ENCODE data around the gene CERK. TPM values are rescaled to one million over a fixed set of nuclear protein-coding genes. Genes with fewer than 3 reads are reported as not detected.

CERK gene
- total RNA-seq, 1 experiment from 2014 or later, result 30.9 TPM

DNA sequence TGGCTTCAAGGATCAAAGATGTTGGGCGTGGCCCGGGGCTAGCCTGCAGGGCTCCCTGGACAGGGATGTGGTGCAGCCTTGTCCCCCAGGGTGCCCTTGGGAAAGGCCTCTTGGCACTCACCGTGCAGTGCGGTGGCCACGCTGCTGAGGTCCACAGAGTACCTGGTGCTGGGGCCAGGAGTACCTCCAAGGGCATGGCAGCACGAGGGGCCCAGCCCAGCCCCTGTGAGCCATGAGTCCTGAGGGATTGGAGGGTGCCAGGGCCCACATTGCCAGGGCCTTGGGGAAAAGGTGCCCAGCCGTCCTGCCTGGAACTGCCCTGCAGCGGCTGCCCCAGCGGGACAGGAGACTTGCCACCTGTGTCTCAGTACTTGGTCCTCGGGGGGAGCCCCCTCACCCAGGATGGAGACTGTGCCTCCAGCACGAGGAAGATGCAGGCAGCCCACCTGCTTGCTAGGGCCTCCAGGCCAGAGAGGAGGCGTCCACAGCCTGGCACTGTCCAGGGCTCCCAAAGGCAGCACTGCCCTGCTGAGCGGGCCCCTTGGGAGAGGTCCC is 73.7 kb downstream of the CERK start:
- Histone ChIP-seq H3K9me3 (ENCODE audit: control insufficient read depth, insufficient read depth, low read depth, low read length) (no peaks in the 10 kb centered on the region), H3K27me3 (ENCODE audit: control insufficient read depth, insufficient read depth, low read length) (no peaks in the 10 kb centered on the region), H3K4me3 (ENCODE audit: low read depth in 2 of 2, low read length in 2 of 2) (no peak overlapping the region), H3K36me3 (ENCODE audit: control insufficient read depth, insufficient read depth, low read length) (no peaks in the 10 kb centered on the region), H3K27ac (ENCODE audit: low read length) (no peak overlapping the region), H3K4me1 (ENCODE audit: control insufficient read depth, insufficient read depth, low read length) (no peaks in the 10 kb centered on the region)
- DNase-seq (ENCODE audit: low read depth, low spot score) (no peak), ATAC-seq (no peak)
- no TSS peak for BruUV-seq (replicated peaks)
- POLR2A ChIA-PET, result no interaction called here
- TF ChIP-seq SIN3A (IDR thresholded peaks at IDR 0.05; ENCODE audit: borderline replicate concordance, insufficient read depth, low read depth, low read length) (no peak), REST (IDR thresholded peaks at IDR 0.05; ENCODE audit: insufficient read depth in 1 of 2, low read depth in 2 of 2, low read length in 1 of 2) (no peak), POLR2AphosphoS5 (IDR thresholded peaks at IDR 0.05; ENCODE audit: low read depth, low read length) (no peak), TCF7L2 (IDR thresholded peaks at IDR 0.05; ENCODE audit: low read depth, low read length) (no peak)
- TF ChIP-seq, protein P1, sequence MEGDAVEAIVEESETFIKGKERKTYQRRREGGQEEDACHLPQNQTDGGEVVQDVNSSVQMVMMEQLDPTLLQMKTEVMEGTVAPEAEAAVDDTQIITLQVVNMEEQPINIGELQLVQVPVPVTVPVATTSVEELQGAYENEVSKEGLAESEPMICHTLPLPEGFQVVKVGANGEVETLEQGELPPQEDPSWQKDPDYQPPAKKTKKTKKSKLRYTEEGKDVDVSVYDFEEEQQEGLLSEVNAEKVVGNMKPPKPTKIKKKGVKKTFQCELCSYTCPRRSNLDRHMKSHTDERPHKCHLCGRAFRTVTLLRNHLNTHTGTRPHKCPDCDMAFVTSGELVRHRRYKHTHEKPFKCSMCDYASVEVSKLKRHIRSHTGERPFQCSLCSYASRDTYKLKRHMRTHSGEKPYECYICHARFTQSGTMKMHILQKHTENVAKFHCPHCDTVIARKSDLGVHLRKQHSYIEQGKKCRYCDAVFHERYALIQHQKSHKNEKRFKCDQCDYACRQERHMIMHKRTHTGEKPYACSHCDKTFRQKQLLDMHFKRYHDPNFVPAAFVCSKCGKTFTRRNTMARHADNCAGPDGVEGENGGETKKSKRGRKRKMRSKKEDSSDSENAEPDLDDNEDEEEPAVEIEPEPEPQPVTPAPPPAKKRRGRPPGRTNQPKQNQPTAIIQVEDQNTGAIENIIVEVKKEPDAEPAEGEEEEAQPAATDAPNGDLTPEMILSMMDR (IDR thresholded peaks at IDR 0.05), result no peak
- intact Hi-C loops (cut with micrococcal nuclease; ENCODE audit: unreplicated experiment), result no loop called here
- CTCF ChIA-PET, result no interaction called here
- in situ Hi-C loops (cut with HindIII; ENCODE audit: low pct_unique_long_range_greater_than_20kb, low sequenced_read_pairs), result no loop called here

DNA sequence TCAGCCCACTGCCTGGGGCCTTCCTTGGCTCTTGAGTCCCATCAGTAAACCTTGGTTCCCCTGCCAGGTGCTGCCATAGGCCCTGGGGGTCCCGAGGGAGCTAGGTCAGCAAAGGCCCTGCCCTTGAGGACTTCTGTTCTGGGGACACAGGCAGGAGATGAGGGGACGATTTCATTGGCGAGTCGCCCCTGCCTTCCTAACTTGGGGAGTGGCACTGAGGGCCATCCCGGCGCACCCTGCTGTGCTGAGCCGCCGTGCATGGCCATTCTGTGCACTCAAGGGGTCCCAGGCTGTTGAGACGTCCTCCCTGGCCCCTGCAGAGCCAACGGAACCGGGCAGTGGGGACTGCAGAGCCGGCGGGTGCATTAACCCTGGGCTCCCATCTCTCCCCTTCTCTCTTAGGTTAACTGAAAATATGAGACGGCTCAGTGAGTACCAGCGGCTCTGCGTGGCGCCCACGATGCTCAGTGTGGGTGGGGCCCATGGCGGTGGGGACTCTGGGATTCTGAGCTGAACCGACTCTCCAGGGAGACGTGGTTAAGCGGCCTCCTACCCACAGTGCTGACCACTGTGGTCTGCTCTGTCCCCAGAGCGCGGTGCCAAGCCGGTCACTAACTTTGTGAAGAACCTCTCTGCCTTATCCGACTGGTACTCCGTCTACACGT is 74.5 kb downstream of the CERK start:
- no peak overlapping the region for H3K27ac ChIP-seq (ENCODE audit: low read length)
- CTCF ChIA-PET, result no interaction called here
- ATAC-seq, result no peak
- in situ Hi-C loops (cut with HindIII; ENCODE audit: low pct_unique_long_range_greater_than_20kb, low sequenced_read_pairs) (no loop called here), intact Hi-C loops (cut with micrococcal nuclease; ENCODE audit: unreplicated experiment) (no loop called here)
- H3K4me3 ChIP-seq (ENCODE audit: low read depth in 2 of 2, low read length in 2 of 2), result no peak overlapping the region
- POLR2A ChIA-PET, result no interaction called here
- TF ChIP-seq POLR2AphosphoS5 (IDR thresholded peaks at IDR 0.05; ENCODE audit: low read depth, low read length), result no peak
- H3K36me3 ChIP-seq (ENCODE audit: control insufficient read depth, insufficient read depth, low read length), result no peaks in the 10 kb centered on the region
- no peaks in the 10 kb centered on the region for H3K9me3 ChIP-seq (ENCODE audit: control insufficient read depth, insufficient read depth, low read depth, low read length)
- H3K4me1 ChIP-seq (ENCODE audit: control insufficient read depth, insufficient read depth, low read length), result no peaks in the 10 kb centered on the region
- H3K27me3 ChIP-seq (ENCODE audit: control insufficient read depth, insufficient read depth, low read length), result no peaks in the 10 kb centered on the region
- no TSS peak for BruUV-seq (replicated peaks)
- DNase-seq (ENCODE audit: low read depth, low spot score), result no peak

GRCh38 chr22:46663001-46663400 is 75.1 kb downstream of the CERK start:
- Histone ChIP-seq H3K36me3 (ENCODE audit: control insufficient read depth, insufficient read depth, low read length) (no peaks in the 10 kb centered on the region), H3K4me3 (ENCODE audit: low read depth in 2 of 2, low read length in 2 of 2) (no peak overlapping the region), H3K9me3 (ENCODE audit: control insufficient read depth, insufficient read depth, low read depth, low read length) (no peaks in the 10 kb centered on the region), H3K27ac (ENCODE audit: low read length) (no peak overlapping the region), H3K4me1 (ENCODE audit: control insufficient read depth, insufficient read depth, low read length) (no peaks in the 10 kb centered on the region), H3K27me3 (ENCODE audit: control insufficient read depth, insufficient read depth, low read length) (no peaks in the 10 kb centered on the region)
- CTCF ChIA-PET, result no interaction called here
- no TSS peak for BruUV-seq (replicated peaks)
- DNase-seq (ENCODE audit: low read depth, low spot score) (no peak), ATAC-seq (no peak)
- POLR2A ChIA-PET, result no interaction called here
- intact Hi-C loops (cut with micrococcal nuclease; ENCODE audit: unreplicated experiment), result no loop called here
- no peak for TF ChIP-seq SIN3A (IDR thresholded peaks at IDR 0.05; ENCODE audit: borderline replicate concordance, insufficient read depth, low read depth, low read length)
- TF ChIP-seq REST (IDR thresholded peaks at IDR 0.05; ENCODE audit: insufficient read depth in 1 of 2, low read depth in 2 of 2, low read length in 1 of 2), result no peak
- TF ChIP-seq TCF7L2 (IDR thresholded peaks at IDR 0.05; ENCODE audit: low read depth, low read length), result no peak
- TF ChIP-seq POLR2AphosphoS5 (IDR thresholded peaks at IDR 0.05; ENCODE audit: low read depth, low read length), result no peak
- TF ChIP-seq, protein P1 (IDR thresholded peaks at IDR 0.05), result no peak
- in situ Hi-C loops (cut with HindIII; ENCODE audit: low pct_unique_long_range_greater_than_20kb, low sequenced_read_pairs), result no loop called here
